Naive thymus-derived CD8-positive, alpha-beta T cell (primary cell): ENCODE measurements around the gene KHDC1. TPM values are rescaled to one million over a fixed set of nuclear protein-coding genes. Genes with fewer than 3 reads are reported as not detected.
"Not testable (repeated sequence)": the region's sequence is repeated elsewhere in the genome, so short reads cannot be mapped to it uniquely, and the experiment has no call there.

Experiments used
- ATAC-seq, 2 donors: fragments of 150-1000 bp; cut with Tn5 transposase in 1 of 2; sonication (Bioruptor Pico), chemical (Tn5 transposase) in 1 of 2; 1 replicate in 1 of 2; 2 replicates in 1 of 2; pipeline ENCODE4 v1.10.0; 2021; ENCODE audit warnings: mild to moderate bottlenecking in 2 of 2, moderate library complexity in 2 of 2
- POLR2A ChIA-PET: fragments of 350-600 bp; sonication (Branson Sonifier 250); formaldehyde crosslinking; loops from one replicate; lab custom pipeline; 2021; ENCODE audit warnings: antibody characterized with exemption; lab: Charles Lee
- DNase-seq, 10 donors: peaks; one replicate each; pipeline versions ENCODE4 v3.0.0 to v3.0.0-alpha.2; 2020 to 2022
- H3K27ac Mint-ChIP-seq, 10 donors: one replicate each; pipeline ENCODE4 v1.8.0; 2020 to 2022; ENCODE audit warnings: mild to moderate bottlenecking in 10 of 10, mixed read lengths in 10 of 10, moderate library complexity in 4 of 10, inconsistent platforms in 1 of 10
- H3K27me3 Mint-ChIP-seq, 5 donors: one replicate each; pipeline ENCODE4 v1.8.0; 2021 to 2022; ENCODE audit warnings: mixed read lengths in 5 of 5
- H3K36me3 Mint-ChIP-seq, 3 donors: one replicate each; pipeline ENCODE4 v1.8.0; 2020 to 2022; ENCODE audit warnings: mixed read lengths in 3 of 3, mild to moderate bottlenecking in 2 of 3, inconsistent platforms in 1 of 3
- H3K4me1 Mint-ChIP-seq, 4 donors: one replicate each; pipeline ENCODE4 v1.8.0; 2021 to 2022; ENCODE audit warnings: mixed read lengths in 4 of 4
- H3K4me3 Mint-ChIP-seq, 10 donors: one replicate each; pipeline ENCODE4 v1.8.0; 2020 to 2022; ENCODE audit warnings: mild to moderate bottlenecking in 10 of 10, mixed read lengths in 10 of 10, moderate library complexity in 6 of 10, inconsistent platforms in 1 of 10
- H3K9me3 Mint-ChIP-seq, 9 donors: one replicate each; pipeline ENCODE4 v1.8.0; 2020 to 2022; ENCODE audit warnings: mixed read lengths in 9 of 9, mild to moderate bottlenecking in 3 of 9, inconsistent platforms in 1 of 9, moderate library complexity in 1 of 9
- polyA plus RNA-seq, 3 donors: library from polyadenylated mRNA; unstranded; fragments of 300-500 nt; fragmentation: Illumina TruSeq; gene quantifications; one replicate each; pipeline ENCODE4 v1.2.3, GENCODE V29; 2021
- total RNA-seq, 8 experiments: library from RNA in 2 of 8; stranded (reverse) in 2 of 8; gene quantifications; one replicate each; pipeline ENCODE4 v1.2.3 and lab custom pipeline; 2021 to 2026

The KHDC1 gene
- total and polyA plus RNA-seq, 5 experiments from 2014 or later, result 0.68 to 2.7 (median 0.84) TPM

GRCh38 chr6:73285674-73286283 is 22.8 kb upstream of the KHDC1 start:
- no peak for DNase-seq
- peaks cover 0 to 2% (median 0%) of the 10 kb centered on the region in 4 donors for H3K4me1 Mint-ChIP-seq
- no peak overlapping the region for H3K4me3 Mint-ChIP-seq
- no peaks in the 10 kb centered on the region for H3K27me3 Mint-ChIP-seq
- H3K27ac Mint-ChIP-seq, result no peak overlapping the region
- H3K9me3 Mint-ChIP-seq, result no peaks in the 10 kb centered on the region
- POLR2A ChIA-PET, result no interaction called here
- H3K36me3 Mint-ChIP-seq, result no peaks in the 10 kb centered on the region
- ATAC-seq, result no peak

GRCh38 chr6:73282871-73283270 is 19.9 kb upstream of the KHDC1 start:
- Mint-ChIP-seq H3K27me3 (no peaks in the 10 kb centered on the region), H3K9me3 (no peaks in the 10 kb centered on the region), H3K36me3 (no peaks in the 10 kb centered on the region), H3K4me1 (no peaks in the 10 kb centered on the region), H3K27ac (no peak overlapping the region), H3K4me3 (no peak overlapping the region)
- POLR2A ChIA-PET, result no interaction called here
- ATAC-seq (no peak), DNase-seq (no peak)

GRCh38 chr6:73281684-73282083 is 18.7 kb upstream of the KHDC1 start:
- POLR2A ChIA-PET, DNase-seq, H3K36me3 Mint-ChIP-seq, ATAC-seq, H3K27ac Mint-ChIP-seq, H3K4me3 Mint-ChIP-seq, H3K27me3 Mint-ChIP-seq, H3K9me3 Mint-ChIP-seq, H3K4me1 Mint-ChIP-seq: not testable (repeated sequence)

- POLR2A ChIA-PET, DNase-seq, H3K27me3 Mint-ChIP-seq, ATAC-seq, H3K4me3 Mint-ChIP-seq, H3K9me3 Mint-ChIP-seq: not testable (repeated sequence)
- Mint-ChIP-seq H3K36me3 (peaks cover 0 to 19% (median 13%) of the 10 kb centered on the region in 3 donors), H3K4me1 (peaks cover 8 to 25% (median 18%) of the 10 kb centered on the region in 4 donors), H3K27ac (peak overlapping the region in 1 of 10 donors; percentile 29)
Observed at GRCh38 chr6:73269296-73269695, 6.3 kb upstream of the KHDC1 start.

- H3K9me3 Mint-ChIP-seq, H3K4me3 Mint-ChIP-seq, H3K27ac Mint-ChIP-seq, DNase-seq, ATAC-seq, POLR2A ChIA-PET, H3K27me3 Mint-ChIP-seq: not testable (repeated sequence)
- Mint-ChIP-seq H3K4me1 (peaks cover 9 to 29% (median 22%) of the 10 kb centered on the region in 4 donors), H3K36me3 (peaks cover 0 to 19% (median 13%) of the 10 kb centered on the region in 3 donors)
Observed at GRCh38 chr6:73268896-73269295, 5.9 kb upstream of the KHDC1 start.

GRCh38 chr6:73264446-73264845 is 1.4 kb upstream of the KHDC1 start:
- no peak for ATAC-seq
- POLR2A ChIA-PET, result interaction anchor here (1.6 kb wide), 1 partner anchor 645 kb away, joined by 3 read pairs; no protein-coding TSS in a partner anchor
- H3K36me3 Mint-ChIP-seq, result peaks cover 0 to 13% (median 4%) of the 10 kb centered on the region in 3 donors
- H3K9me3 Mint-ChIP-seq, result no peaks in the 10 kb centered on the region
- H3K27me3 Mint-ChIP-seq, result peaks cover 0 to 2% (median 0%) of the 10 kb centered on the region in 5 donors
- peaks cover 14 to 42% (median 35%) of the 10 kb centered on the region in 4 donors for H3K4me1 Mint-ChIP-seq
- peak overlapping the region in 9 of 10 donors; percentile 41 to 86 (median 60) for H3K27ac Mint-ChIP-seq
- DNase-seq, result no peak
- peak overlapping the region; percentile 51 to 90 (median 79) for H3K4me3 Mint-ChIP-seq

GRCh38 chr6:73263570-73263909 is 544 bp upstream of the KHDC1 start:
- ATAC-seq (peak; percentile 1 to 8), DNase-seq (no peak)
- Mint-ChIP-seq H3K4me1 (peaks cover 14 to 42% (median 35%) of the 10 kb centered on the region in 4 donors), H3K4me3 (peak overlapping the region; percentile 77 to 91 (median 82)), H3K36me3 (peaks cover 0 to 13% (median 4%) of the 10 kb centered on the region in 3 donors), H3K27ac (peak overlapping the region; percentile 43 to 90 (median 61)), H3K9me3 (no peaks in the 10 kb centered on the region), H3K27me3 (peaks cover 0 to 2% (median 0%) of the 10 kb centered on the region in 5 donors)
- POLR2A ChIA-PET, result interaction anchor here (1.0 to 1.6 kb wide), 2 partner anchors 643 to 644 kb away, joined by 3 read pairs; no protein-coding TSS in a partner anchor

- Mint-ChIP-seq H3K9me3 (no peaks in the 10 kb centered on the region), H3K36me3 (no peaks in the 10 kb centered on the region), H3K4me3 (no peak overlapping the region), H3K4me1 (peaks cover 6 to 11% (median 11%) of the 10 kb centered on the region in 4 donors), H3K27ac (peak overlapping the region in 1 of 10 donors; percentile 9), H3K27me3 (no peaks in the 10 kb centered on the region)
- DNase-seq (no peak), ATAC-seq (no peak)
- POLR2A ChIA-PET, result no interaction called here
Observed at GRCh38 chr6:73258721-73259120, 4.3 kb downstream of the KHDC1 start.

GRCh38 chr6:73254323-73254722 is 8.7 kb downstream of the KHDC1 start:
- not testable (repeated sequence) for H3K9me3 Mint-ChIP-seq, H3K27ac Mint-ChIP-seq, H3K4me1 Mint-ChIP-seq, DNase-seq, H3K36me3 Mint-ChIP-seq, H3K27me3 Mint-ChIP-seq, H3K4me3 Mint-ChIP-seq, ATAC-seq
- POLR2A ChIA-PET, result interaction anchor here (0.6 kb wide), 1 partner anchor 25 kb away, joined by 4 read pairs; no protein-coding TSS in a partner anchor

GRCh38 chr6:73252703-73253102 is 10.3 kb downstream of the KHDC1 start:
- POLR2A ChIA-PET, result no interaction called here
- ATAC-seq, result no peak
- no peak for DNase-seq
- H3K36me3 Mint-ChIP-seq, result no peaks in the 10 kb centered on the region
- H3K27me3 Mint-ChIP-seq, result peaks cover 0 to 1% (median 0%) of the 10 kb centered on the region in 5 donors
- H3K4me1 Mint-ChIP-seq, result no peaks in the 10 kb centered on the region
- H3K9me3 Mint-ChIP-seq, result no peaks in the 10 kb centered on the region
- no peak overlapping the region for H3K4me3 Mint-ChIP-seq
- no peak overlapping the region for H3K27ac Mint-ChIP-seq

- H3K9me3 Mint-ChIP-seq, result no peaks in the 10 kb centered on the region
- ATAC-seq (no peak), DNase-seq (no peak)
- no peak overlapping the region for H3K27ac Mint-ChIP-seq
- H3K4me1 Mint-ChIP-seq, result no peaks in the 10 kb centered on the region
- peaks cover 0 to 3% (median 0%) of the 10 kb centered on the region in 5 donors for H3K27me3 Mint-ChIP-seq
- H3K4me3 Mint-ChIP-seq, result no peak overlapping the region
- POLR2A ChIA-PET, result no interaction called here
- H3K36me3 Mint-ChIP-seq, result no peaks in the 10 kb centered on the region
Observed at GRCh38 chr6:73250016-73250415, 13.0 kb downstream of the KHDC1 start.

- DNase-seq (no peak), ATAC-seq (no peak)
- Mint-ChIP-seq H3K36me3 (no peaks in the 10 kb centered on the region), H3K4me1 (no peaks in the 10 kb centered on the region), H3K4me3 (no peak overlapping the region), H3K27me3 (peaks cover 0 to 4% (median 1%) of the 10 kb centered on the region in 5 donors), H3K9me3 (no peaks in the 10 kb centered on the region), H3K27ac (no peak overlapping the region)
- POLR2A ChIA-PET, result interaction anchor here (0.7 kb wide), 1 partner anchor 350 kb away, joined by 4 read pairs; no protein-coding TSS in a partner anchor
Observed at GRCh38 chr6:73248192-73248903, 14.6 kb downstream of the KHDC1 start.

- H3K4me3 Mint-ChIP-seq, result no peak overlapping the region
- POLR2A ChIA-PET, result no interaction called here
- H3K9me3 Mint-ChIP-seq, result no peaks in the 10 kb centered on the region
- no peak for DNase-seq
- peaks cover 4 to 9% (median 4%) of the 10 kb centered on the region in 5 donors for H3K27me3 Mint-ChIP-seq
- H3K4me1 Mint-ChIP-seq, result no peaks in the 10 kb centered on the region
- H3K27ac Mint-ChIP-seq, result no peak overlapping the region
- ATAC-seq, result no peak
- H3K36me3 Mint-ChIP-seq, result no peaks in the 10 kb centered on the region
Observed at GRCh38 chr6:73242001-73242400, 21.0 kb downstream of the KHDC1 start.
